Activated naive CD4-positive, alpha-beta T cell treated with anti-CD3 and anti-CD28 coated beads, Interleukin-2, amount 10 ng/mL, durations not matched to agents 7 days and 5 days (primary cell): ENCODE data around the gene LTBP1.
"Not testable (repeated sequence)": the region's sequence is repeated elsewhere in the genome, so short reads cannot be mapped to it uniquely, and the experiment has no call there.

Experiments
- CTCF ChIA-PET: fragments of 350-600 bp; sonication (Branson Sonifier 250); formaldehyde crosslinking; loops from one replicate; lab custom pipeline; 2021; ENCODE audit warnings: antibody characterized with exemption; lab: Charles Lee
- DNase-seq: peaks from one replicate; pipeline ENCODE4 v3.0.0-alpha.2; 2020
- H3K27ac Mint-ChIP-seq: one replicate; pipeline ENCODE4 v1.8.0; 2021; ENCODE audit warnings: mild to moderate bottlenecking, moderate library complexity, mixed read lengths
- H3K27me3 Mint-ChIP-seq: one replicate; pipeline ENCODE4 v1.8.0; 2021; ENCODE audit warnings: mild to moderate bottlenecking, mixed read lengths
- H3K36me3 Mint-ChIP-seq: one replicate; pipeline ENCODE4 v1.8.0; 2021; ENCODE audit warnings: mixed read lengths
- H3K4me1 Mint-ChIP-seq: one replicate; pipeline ENCODE4 v1.8.0; 2021; ENCODE audit warnings: mixed read lengths
- H3K4me3 Mint-ChIP-seq: one replicate; pipeline ENCODE4 v1.8.0; 2021; ENCODE audit warnings: mild to moderate bottlenecking, moderate library complexity, mixed read lengths
- H3K9me3 Mint-ChIP-seq: one replicate; pipeline ENCODE4 v1.8.0; 2021; ENCODE audit warnings: mixed read lengths

The LTBP1 gene

GRCh38 chr2:33158482-33159003, 211.8 kb downstream of the LTBP1 start:
- CTCF ChIA-PET, result no interaction called here
- H3K27me3 Mint-ChIP-seq, result no peaks in the 10 kb centered on the region
- no peaks in the 10 kb centered on the region for H3K4me1 Mint-ChIP-seq
- no peak overlapping the region for H3K4me3 Mint-ChIP-seq
- DNase-seq, result no peak
- H3K27ac Mint-ChIP-seq, result no peak overlapping the region
- H3K9me3 Mint-ChIP-seq, result no peaks in the 10 kb centered on the region
- H3K36me3 Mint-ChIP-seq, result no peaks in the 10 kb centered on the region

DNA sequence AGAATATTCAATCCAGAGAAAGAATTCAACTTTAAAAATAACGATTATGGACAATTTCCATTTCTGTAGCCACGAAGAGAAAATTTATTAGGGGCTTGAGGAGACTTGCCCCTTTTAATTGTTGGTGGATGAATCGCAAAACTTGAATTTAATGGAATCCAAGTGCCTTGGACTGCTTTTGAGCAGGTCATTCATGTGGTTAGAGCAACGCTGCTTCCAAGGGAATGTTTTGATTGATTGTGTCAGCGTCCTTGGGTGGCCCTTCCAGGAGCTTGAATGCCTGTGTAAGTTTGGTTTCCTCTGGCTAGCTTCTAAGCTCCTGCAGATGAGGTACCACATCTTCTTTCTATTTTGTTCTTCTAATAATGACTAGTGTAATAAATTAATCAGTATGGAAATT, 213.4 kb downstream of the LTBP1 start:
- no peak overlapping the region for H3K27ac Mint-ChIP-seq
- no peaks in the 10 kb centered on the region for H3K36me3 Mint-ChIP-seq
- H3K9me3 Mint-ChIP-seq, result no peaks in the 10 kb centered on the region
- no peaks in the 10 kb centered on the region for H3K27me3 Mint-ChIP-seq
- H3K4me1 Mint-ChIP-seq, result no peaks in the 10 kb centered on the region
- DNase-seq, result no peak
- CTCF ChIA-PET, result no interaction called here
- H3K4me3 Mint-ChIP-seq, result no peak overlapping the region

DNA sequence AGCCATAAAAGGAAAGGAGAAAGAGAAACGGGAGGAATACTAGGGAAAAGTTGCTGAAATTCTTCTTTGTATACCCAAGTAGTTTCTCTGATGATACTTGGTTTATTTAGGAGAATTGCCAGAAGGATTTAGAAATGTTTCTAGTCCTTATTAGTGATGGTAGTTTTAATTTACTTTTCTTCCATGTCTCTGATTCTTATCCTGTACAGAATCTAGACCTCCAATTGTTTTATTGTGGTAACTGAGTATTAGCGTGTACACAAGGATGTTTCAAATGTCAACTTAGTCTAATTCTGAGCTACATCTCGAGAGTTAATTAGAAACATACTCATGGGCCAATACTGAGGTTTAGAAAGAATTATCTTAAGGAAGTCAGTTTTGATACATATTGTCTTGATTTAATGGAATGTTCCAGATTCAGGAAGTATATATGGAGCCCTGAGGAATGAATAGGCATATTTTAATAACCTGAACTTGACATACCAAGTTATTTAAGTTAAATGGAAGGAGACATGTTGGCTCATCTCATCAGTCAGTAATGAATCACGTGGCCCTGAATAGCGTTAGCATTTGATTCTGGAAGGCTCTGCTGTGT, 219.6 kb downstream of the LTBP1 start:
- H3K36me3 Mint-ChIP-seq, result no peaks in the 10 kb centered on the region
- CTCF ChIA-PET, result no interaction called here
- no peak for DNase-seq
- no peaks in the 10 kb centered on the region for H3K9me3 Mint-ChIP-seq
- no peak overlapping the region for H3K27ac Mint-ChIP-seq
- H3K4me1 Mint-ChIP-seq, result no peaks in the 10 kb centered on the region
- H3K27me3 Mint-ChIP-seq, result no peaks in the 10 kb centered on the region
- H3K4me3 Mint-ChIP-seq, result no peak overlapping the region

DNA sequence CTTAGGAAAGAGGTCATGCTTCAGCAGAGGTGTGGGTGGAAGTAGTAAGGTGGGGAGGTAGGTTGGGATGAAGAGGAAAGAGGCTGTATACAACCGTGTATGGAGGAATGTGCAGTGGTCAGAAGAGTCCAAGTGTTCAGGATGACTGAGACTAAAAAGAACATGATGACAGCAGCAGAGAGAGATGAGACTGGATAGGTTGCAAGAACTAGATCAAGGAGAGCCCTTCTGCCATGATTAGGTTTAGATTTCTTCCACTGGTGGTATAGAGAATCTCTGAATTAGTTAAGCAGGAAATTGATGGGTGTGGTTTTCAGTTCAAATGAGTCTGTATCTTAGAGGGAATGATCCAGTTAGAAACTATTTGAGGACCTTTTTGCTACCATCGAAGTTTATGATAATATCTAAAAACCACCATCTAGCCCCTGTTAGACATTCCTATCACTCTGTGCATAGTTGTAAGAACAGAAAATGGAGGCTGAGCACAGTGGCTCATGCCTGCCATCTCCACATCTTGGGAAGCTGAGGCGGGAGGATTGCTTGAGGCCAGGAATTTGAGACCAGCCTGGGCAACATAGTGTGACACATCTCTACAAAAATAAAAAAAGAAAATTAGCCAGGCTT, 221.0 kb downstream of the LTBP1 start:
- CTCF ChIA-PET, result no interaction called here
- Mint-ChIP-seq H3K27me3 (no peaks in the 10 kb centered on the region), H3K9me3 (no peaks in the 10 kb centered on the region), H3K36me3 (no peaks in the 10 kb centered on the region), H3K27ac (no peak overlapping the region), H3K4me1 (no peaks in the 10 kb centered on the region), H3K4me3 (no peak overlapping the region)
- no peak for DNase-seq

DNA sequence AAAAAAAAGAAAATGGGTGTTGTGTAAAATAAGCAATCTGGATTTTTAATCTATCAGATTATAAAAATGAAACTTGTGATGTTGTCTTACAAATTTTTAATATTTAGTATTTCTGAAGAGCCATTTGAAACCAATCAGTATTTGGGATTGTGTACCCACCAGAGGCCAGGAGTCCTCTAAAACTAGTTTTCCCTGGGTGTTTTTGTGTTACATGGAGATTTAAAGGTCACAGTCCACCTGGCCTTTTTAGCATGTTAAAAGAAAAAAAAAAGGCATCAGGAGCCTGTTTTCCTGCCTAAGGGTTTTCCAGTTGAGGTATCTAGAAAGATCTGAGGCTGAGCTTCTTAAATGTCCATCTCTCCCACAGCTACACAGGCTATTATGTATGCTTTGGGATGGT, 221.7 kb downstream of the LTBP1 start:
- no peaks in the 10 kb centered on the region for H3K4me1 Mint-ChIP-seq
- no peaks in the 10 kb centered on the region for H3K36me3 Mint-ChIP-seq
- no peak overlapping the region for H3K27ac Mint-ChIP-seq
- CTCF ChIA-PET, result no interaction called here
- H3K9me3 Mint-ChIP-seq, result no peaks in the 10 kb centered on the region
- no peak overlapping the region for H3K4me3 Mint-ChIP-seq
- no peak for DNase-seq
- no peaks in the 10 kb centered on the region for H3K27me3 Mint-ChIP-seq

DNA sequence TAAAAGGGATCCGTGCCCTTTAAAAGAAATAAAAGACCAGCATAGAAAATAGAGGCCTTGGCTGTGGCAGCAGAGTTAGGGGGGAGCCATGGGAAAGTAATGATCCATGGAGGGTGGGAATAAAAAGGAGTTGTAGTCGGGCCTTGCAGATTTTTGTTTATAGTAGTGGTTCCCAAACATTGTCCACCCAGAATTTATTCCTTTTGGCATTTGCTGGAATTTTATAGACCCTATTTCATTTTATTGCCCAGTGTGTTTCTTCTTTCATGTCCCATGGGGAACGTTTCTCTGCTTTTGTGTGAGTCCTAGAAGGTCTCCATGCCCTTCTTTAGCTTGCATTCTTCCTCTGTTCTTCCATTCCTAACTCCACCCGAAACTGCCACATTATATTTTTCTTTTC, 222.2 kb downstream of the LTBP1 start:
- H3K27me3 Mint-ChIP-seq, result no peaks in the 10 kb centered on the region
- CTCF ChIA-PET, result no interaction called here
- no peak overlapping the region for H3K27ac Mint-ChIP-seq
- no peak overlapping the region for H3K4me3 Mint-ChIP-seq
- no peaks in the 10 kb centered on the region for H3K4me1 Mint-ChIP-seq
- no peaks in the 10 kb centered on the region for H3K9me3 Mint-ChIP-seq
- no peaks in the 10 kb centered on the region for H3K36me3 Mint-ChIP-seq
- no peak for DNase-seq

GRCh38 chr2:33170251-33170650, 223.5 kb downstream of the LTBP1 start:
- H3K9me3 Mint-ChIP-seq, H3K27me3 Mint-ChIP-seq, H3K4me3 Mint-ChIP-seq, H3K4me1 Mint-ChIP-seq, H3K36me3 Mint-ChIP-seq, H3K27ac Mint-ChIP-seq, CTCF ChIA-PET, DNase-seq: not testable (repeated sequence)

DNA sequence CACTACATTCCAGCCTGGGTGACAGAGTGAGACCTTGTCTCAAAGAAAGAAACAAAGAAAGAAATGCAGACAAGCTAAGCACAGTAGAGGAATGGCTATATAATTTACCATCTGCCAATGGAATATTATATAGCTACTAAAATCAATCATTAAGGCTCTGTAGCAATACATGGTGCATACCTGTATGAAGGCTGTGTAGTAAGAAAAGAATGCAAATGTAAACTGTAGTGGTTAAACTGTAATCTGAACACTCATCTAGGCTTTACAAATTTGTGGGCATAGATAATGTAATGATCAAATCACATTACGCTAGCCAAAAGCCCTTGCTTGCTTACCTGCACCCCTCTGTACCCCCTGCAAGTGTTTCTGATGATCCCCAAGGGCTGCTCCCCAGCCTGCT, 230.9 kb downstream of the LTBP1 start:
- Mint-ChIP-seq H3K9me3 (no peaks in the 10 kb centered on the region), H3K4me1 (no peaks in the 10 kb centered on the region), H3K36me3 (no peaks in the 10 kb centered on the region), H3K27ac (no peak overlapping the region), H3K27me3 (no peaks in the 10 kb centered on the region), H3K4me3 (no peak overlapping the region)
- no peak for DNase-seq
- CTCF ChIA-PET, result no interaction called here

- Mint-ChIP-seq H3K27me3 (no peaks in the 10 kb centered on the region), H3K4me1 (no peaks in the 10 kb centered on the region), H3K9me3 (no peaks in the 10 kb centered on the region), H3K36me3 (no peaks in the 10 kb centered on the region), H3K27ac (no peak overlapping the region), H3K4me3 (no peak overlapping the region)
- no peak for DNase-seq
- CTCF ChIA-PET, result no interaction called here
These were observed 231.5 kb downstream of the LTBP1 start for GRCh38 chr2:33178209-33178608.

GRCh38 chr2:33180915-33181314, 234.2 kb downstream of the LTBP1 start:
- no peak for DNase-seq
- Mint-ChIP-seq H3K4me3 (no peak overlapping the region), H3K9me3 (no peaks in the 10 kb centered on the region), H3K27ac (no peak overlapping the region), H3K27me3 (no peaks in the 10 kb centered on the region), H3K36me3 (no peaks in the 10 kb centered on the region), H3K4me1 (no peaks in the 10 kb centered on the region)
- CTCF ChIA-PET, result no interaction called here

DNA sequence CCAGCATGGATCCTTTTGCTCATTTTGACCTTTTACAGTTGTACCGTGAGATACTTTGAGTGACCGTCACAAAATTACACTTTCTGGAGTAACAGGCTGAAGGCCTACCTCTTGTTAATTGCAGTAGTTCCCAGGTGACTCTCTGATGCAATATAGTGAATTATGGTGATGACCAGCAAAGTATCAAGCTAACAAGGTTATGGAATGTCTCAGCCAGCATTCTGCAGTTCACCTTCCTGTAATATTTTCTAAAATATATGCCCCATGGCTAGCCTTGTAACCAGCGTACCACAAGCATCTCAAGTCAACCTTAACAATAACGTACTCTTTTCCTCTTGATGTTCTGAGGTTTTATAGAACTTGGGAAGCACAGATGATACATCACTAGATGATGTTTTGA, 234.7 kb downstream of the LTBP1 start:
- Mint-ChIP-seq H3K27me3 (no peaks in the 10 kb centered on the region), H3K4me1 (no peaks in the 10 kb centered on the region), H3K27ac (no peak overlapping the region)

DNA sequence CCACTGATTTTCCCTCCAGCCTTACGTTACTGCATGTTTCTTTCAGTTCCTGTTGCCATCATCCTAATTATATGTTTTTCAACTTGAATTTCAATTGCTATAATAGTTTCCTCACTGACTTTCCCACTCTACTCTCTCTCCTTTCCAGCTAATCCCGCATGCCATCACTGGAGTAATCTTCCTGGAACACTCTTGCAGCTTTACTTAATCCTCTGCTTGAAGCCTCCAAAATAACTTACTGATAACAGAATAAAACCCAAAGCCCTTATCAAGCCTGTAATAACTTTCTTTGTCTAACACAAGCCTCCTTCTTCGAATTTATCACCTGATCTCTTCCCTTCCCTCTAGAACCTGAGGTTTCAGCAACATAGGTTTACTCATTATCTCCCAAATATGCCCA, 237.3 kb downstream of the LTBP1 start:
- no peaks in the 10 kb centered on the region for H3K4me1 Mint-ChIP-seq
- no peaks in the 10 kb centered on the region for H3K27me3 Mint-ChIP-seq
- H3K9me3 Mint-ChIP-seq, result no peaks in the 10 kb centered on the region
- CTCF ChIA-PET, result no interaction called here
- no peak overlapping the region for H3K27ac Mint-ChIP-seq
- no peak for DNase-seq
- H3K4me3 Mint-ChIP-seq, result no peak overlapping the region
- no peaks in the 10 kb centered on the region for H3K36me3 Mint-ChIP-seq

More for the DNA sequence above, 234.7 kb downstream of the LTBP1 start:
- CTCF ChIA-PET, result no interaction called here
- H3K9me3 Mint-ChIP-seq, result no peaks in the 10 kb centered on the region
- no peaks in the 10 kb centered on the region for H3K36me3 Mint-ChIP-seq
- DNase-seq, result no peak
- H3K4me3 Mint-ChIP-seq, result no peak overlapping the region

DNA sequence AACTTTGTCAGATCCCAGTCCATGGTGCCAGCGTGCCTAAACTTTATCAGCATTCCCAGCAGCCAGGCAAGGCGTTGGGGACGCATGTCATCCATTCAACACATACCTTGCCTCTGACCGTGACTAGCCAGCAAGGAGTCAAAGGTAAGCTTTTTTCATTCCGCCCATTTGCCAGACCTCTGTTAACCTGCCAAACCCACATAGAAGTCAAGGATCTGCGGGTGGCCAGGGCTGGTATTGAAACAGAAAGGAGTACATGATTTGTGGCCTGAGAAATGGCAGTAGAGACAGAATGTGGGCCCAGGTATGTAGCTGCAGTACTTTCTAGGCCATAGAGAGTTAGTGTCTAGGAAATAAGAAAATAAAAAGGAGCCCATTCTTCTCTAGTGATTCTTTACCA, 240.2 kb downstream of the LTBP1 start:
- H3K9me3 Mint-ChIP-seq, result no peaks in the 10 kb centered on the region
- H3K27me3 Mint-ChIP-seq, result no peaks in the 10 kb centered on the region
- no peak for DNase-seq
- CTCF ChIA-PET, result no interaction called here
- H3K36me3 Mint-ChIP-seq, result no peaks in the 10 kb centered on the region
- no peak overlapping the region for H3K27ac Mint-ChIP-seq
- no peak overlapping the region for H3K4me3 Mint-ChIP-seq
- no peaks in the 10 kb centered on the region for H3K4me1 Mint-ChIP-seq

DNA sequence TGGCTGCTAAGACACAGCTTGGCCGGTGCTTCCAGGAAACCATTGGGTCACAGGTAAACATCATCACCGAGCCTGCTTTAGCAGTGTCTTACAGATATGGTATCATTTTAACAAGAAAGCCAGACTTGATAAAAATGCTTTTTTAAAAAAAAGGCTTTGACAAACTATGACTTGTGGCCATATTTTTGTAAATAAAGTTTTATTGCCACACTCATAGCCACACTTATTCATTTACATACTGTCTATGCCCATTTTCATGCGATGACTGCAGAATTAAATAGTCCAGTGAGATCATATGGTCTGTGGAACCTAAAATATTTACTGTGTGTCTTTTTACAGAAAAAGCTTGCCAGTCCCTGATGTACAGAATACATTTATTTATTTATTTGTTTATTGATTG, 242.0 kb downstream of the LTBP1 start:
- H3K27ac Mint-ChIP-seq, result no peak overlapping the region
- H3K4me1 Mint-ChIP-seq, result no peaks in the 10 kb centered on the region
- no peaks in the 10 kb centered on the region for H3K36me3 Mint-ChIP-seq
- DNase-seq, result no peak
- H3K4me3 Mint-ChIP-seq, result no peak overlapping the region
- no peaks in the 10 kb centered on the region for H3K27me3 Mint-ChIP-seq
- no peaks in the 10 kb centered on the region for H3K9me3 Mint-ChIP-seq
- CTCF ChIA-PET, result no interaction called here

DNA sequence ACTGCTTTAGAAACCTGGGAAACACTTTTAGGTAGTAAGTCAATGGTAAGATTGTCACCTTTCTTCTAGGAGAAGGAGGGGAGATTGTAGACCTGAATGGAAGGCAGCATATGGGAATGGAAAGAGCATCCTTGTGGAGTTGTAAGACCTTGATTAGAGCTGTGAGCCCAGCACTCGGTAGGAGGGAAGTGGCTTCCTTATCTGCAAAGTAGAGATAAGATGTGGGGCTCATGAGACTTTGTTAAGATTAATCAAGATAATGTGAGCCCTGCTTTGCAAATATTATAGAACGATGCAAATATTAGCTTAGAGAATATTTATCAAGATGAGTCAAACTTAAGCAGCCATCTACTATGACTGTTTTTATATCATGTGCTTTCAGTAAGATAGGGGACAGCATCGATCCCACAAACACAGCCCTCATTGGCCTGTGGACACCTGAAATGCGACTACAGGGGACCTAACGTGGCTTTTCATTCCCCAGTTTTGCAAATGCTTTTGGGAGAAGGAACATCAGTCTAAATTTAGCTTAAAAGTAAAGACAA, 243.7 kb downstream of the LTBP1 start:
- CTCF ChIA-PET, result interaction anchor here (0.5 kb wide), 1 partner anchor 200 kb away, joined by 4 read pairs; no protein-coding TSS in a partner anchor
- H3K27ac Mint-ChIP-seq, result no peak overlapping the region
- no peak overlapping the region for H3K4me3 Mint-ChIP-seq
- no peaks in the 10 kb centered on the region for H3K36me3 Mint-ChIP-seq
- H3K4me1 Mint-ChIP-seq, result no peaks in the 10 kb centered on the region
- DNase-seq, result no peak
- no peaks in the 10 kb centered on the region for H3K9me3 Mint-ChIP-seq
- no peaks in the 10 kb centered on the region for H3K27me3 Mint-ChIP-seq
